IMR-90 (cell line): ENCODE results near the gene SYT3. TPM values are rescaled to one million over a fixed set of nuclear protein-coding genes. Genes with fewer than 3 reads are reported as not detected.

Experiments used
- ATAC-seq: fragments of 200-7000 bp; cut with Tn5 transposase; 2 replicates; pipeline ENCODE4 v1.9.1; 2020; ENCODE audit warnings: low read depth, mild to moderate bottlenecking, moderate library complexity
- BruUV-seq: library from RNA; stranded (reverse); fragments of 400-500 nt; replicated peaks from 2 replicates; lab custom pipeline; 2021; lab: Mats Ljungman, UMichigan
- CTCF ChIA-PET: fragments of 300-600 bp; formaldehyde crosslinking; extraction: SDS; loops from one replicate; lab custom pipeline; 2021; ENCODE audit warnings: antibody characterized with exemption; lab: Yijun Ruan, JAX
- POLR2A ChIA-PET: fragments of 300-600 bp; sonication (Branson Sonifier 250); formaldehyde crosslinking; loops from one replicate; lab custom pipeline; 2022; ENCODE audit warnings: antibody characterized with exemption; ENCODE audit not compliant: unreplicated experiment; lab: Charles Lee
- DNase-seq: peaks from one replicate; pipeline ENCODE4 v3.0.0; 2013
- H2AFZ ChIP-seq: replicated peaks from 2 replicates; pipeline ENCODE3; 2013; ENCODE audit warnings: low read length, mild to moderate bottlenecking; ENCODE audit not compliant: poor library complexity
- H2AK5ac ChIP-seq: 2 replicates; pipeline ENCODE4 v1.6.1; 2013; ENCODE audit warnings: low read depth, low read length, inconsistent platforms
- H2AK9ac ChIP-seq: replicated peaks from 2 replicates; pipeline ENCODE3; 2013; ENCODE audit warnings: mild to moderate bottlenecking, low read depth, low read length, moderate library complexity; ENCODE audit not compliant: poor library complexity
- H2BK120ac ChIP-seq: 2 replicates; pipeline ENCODE4 v1.6.1; 2013; ENCODE audit warnings: low read depth, low read length, inconsistent platforms
- H2BK15ac ChIP-seq: 3 replicates; pipeline ENCODE4 v1.6.1; 2013; ENCODE audit warnings: low read depth, low read length, inconsistent platforms
- H2BK20ac ChIP-seq: 2 replicates; pipeline ENCODE4 v1.6.1; 2013; ENCODE audit warnings: low read depth, mild to moderate bottlenecking, inconsistent platforms, low read length, moderate library complexity
- H2BK5ac ChIP-seq: 2 replicates; pipeline ENCODE4 v1.6.1; 2013; ENCODE audit warnings: mild to moderate bottlenecking, low read depth, low read length, inconsistent platforms; ENCODE audit not compliant: poor library complexity, severe bottlenecking
- H3K14ac ChIP-seq: replicated peaks from 2 replicates; pipeline ENCODE4 v1.6.1; 2013; ENCODE audit warnings: low read depth, low read length, inconsistent platforms
- H3K18ac ChIP-seq: 2 replicates; pipeline ENCODE4 v1.6.1; 2013; ENCODE audit warnings: low read depth, low read length, control low read depth
- H3K23ac ChIP-seq: 2 replicates; pipeline ENCODE4 v1.6.1; 2013; ENCODE audit warnings: low read depth, low read length, inconsistent platforms
- H3K27ac ChIP-seq: 2 replicates; pipeline ENCODE4 v1.5.1; 2013; ENCODE audit warnings: mild to moderate bottlenecking, control low read depth, low read length; ENCODE audit not compliant: insufficient read depth
- H3K27me3 ChIP-seq: 2 replicates; pipeline ENCODE4 v1.6.1; 2013; ENCODE audit warnings: low read length; ENCODE audit not compliant: control insufficient read depth, insufficient read depth
- H3K36me3 ChIP-seq: 2 replicates; pipeline ENCODE4 v1.6.1; 2013; ENCODE audit warnings: low read length, mixed read lengths; ENCODE audit not compliant: control insufficient read depth, insufficient read depth
- H3K4ac ChIP-seq: 2 replicates; pipeline ENCODE4 v1.6.1; 2013; ENCODE audit warnings: low read depth, low read length, inconsistent platforms
- H3K4me1 ChIP-seq: 2 replicates; pipeline ENCODE4 v1.6.1; 2013; ENCODE audit warnings: low read length, mixed read lengths; ENCODE audit not compliant: control insufficient read depth, insufficient read depth
- H3K4me2 ChIP-seq: 2 replicates; pipeline ENCODE4 v1.6.1; 2013; ENCODE audit warnings: low read depth, mild to moderate bottlenecking, control low read depth, low read length, moderate library complexity
- H3K4me3 ChIP-seq: 2 replicates; pipeline ENCODE4 v1.5.1; 2013; ENCODE audit warnings: low read depth, mild to moderate bottlenecking, control low read depth, low read length, moderate library complexity; ENCODE audit not compliant: insufficient read depth
- H3K56ac ChIP-seq: 2 replicates; pipeline ENCODE4 v1.6.1; 2013; ENCODE audit warnings: low read length, inconsistent platforms; ENCODE audit not compliant: insufficient read depth; ENCODE audit errors: extremely low read depth
- H3K79me1 ChIP-seq, 2 experiments: 2 replicates each; pipeline ENCODE4 v1.6.1; 2013; ENCODE audit warnings: low read length in 2 of 2, inconsistent platforms in 1 of 2, low read depth in 1 of 2
- H3K9ac ChIP-seq: 2 replicates; pipeline ENCODE4 v1.6.1; 2013; ENCODE audit warnings: low read depth, low read length, control low read depth
- H3K9me1 ChIP-seq: 2 replicates; pipeline ENCODE4 v1.6.1; 2013; ENCODE audit warnings: low read length, inconsistent platforms; ENCODE audit not compliant: insufficient read depth
- H3K9me3 ChIP-seq: 2 replicates; pipeline ENCODE4 v1.6.1; 2013; ENCODE audit warnings: low read length; ENCODE audit not compliant: control insufficient read depth, insufficient read depth
- H4K20me1 ChIP-seq: 2 replicates; pipeline ENCODE4 v1.6.1; 2013; ENCODE audit warnings: low read length, inconsistent platforms; ENCODE audit not compliant: insufficient read depth
- H4K5ac ChIP-seq: 2 replicates; pipeline ENCODE4 v1.6.1; 2013; ENCODE audit warnings: mild to moderate bottlenecking, low read depth, low read length, control low read depth
- H4K8ac ChIP-seq, 2 experiments: 2 replicates each; pipeline ENCODE4 v1.6.1; 2013; ENCODE audit warnings: low read depth in 2 of 2, low read length in 2 of 2, control low read depth in 1 of 2, inconsistent platforms in 1 of 2
- H4K91ac ChIP-seq: 2 replicates; pipeline ENCODE4 v1.6.1; 2013; ENCODE audit warnings: low read depth, low read length, inconsistent platforms; ENCODE audit not compliant: insufficient read depth
- ELK1 ChIP-seq: fragments of 150-350 bp; IDR thresholded peaks from 2 replicates; pipeline ENCODE4 v1.6.1; 2016; ENCODE audit warnings: low read depth, mild to moderate bottlenecking, low read length, moderate library complexity, borderline replicate concordance
- MAZ ChIP-seq: IDR thresholded peaks from 2 replicates; pipeline ENCODE4 v1.6.1; 2012; ENCODE audit warnings: low read depth, mild to moderate bottlenecking, low read length, improper control_type of control experiment, moderate library complexity, borderline replicate concordance
- NFE2L2 ChIP-seq: fragments of 150-350 bp; IDR thresholded peaks from 2 replicates; pipeline ENCODE4 v1.6.1; 2016; ENCODE audit warnings: low read depth, mild to moderate bottlenecking, low read length
- POLR2A ChIP-seq: IDR thresholded peaks from 2 replicates; pipeline ENCODE4 v1.6.1; 2012; ENCODE audit warnings: mild to moderate bottlenecking, low read depth, low read length
- RFX5 ChIP-seq: IDR thresholded peaks from 2 replicates; pipeline ENCODE4 v1.8.0; 2012; ENCODE audit warnings: low read depth, mild to moderate bottlenecking, low read length, moderate library complexity
- SMC3 ChIP-seq: fragments of 150-350 bp; IDR thresholded peaks from 2 replicates; pipeline ENCODE4 v1.6.1; 2016; ENCODE audit warnings: low read depth, mild to moderate bottlenecking, antibody characterized with exemption, low read length, moderate library complexity
- USF2 ChIP-seq: fragments of 150-350 bp; IDR thresholded peaks from 2 replicates; pipeline ENCODE4 v1.6.1; 2017; ENCODE audit warnings: mild to moderate bottlenecking, antibody characterized with exemption, low read length, low read depth
- WGBS, 2 experiments: methylation state at CpG; one replicate each; pipeline versions ENCODE4 v1.1.5 to v1.1.7; 2013; ENCODE audit warnings: missing lambda C conversion rate in 2 of 2; ENCODE audit not compliant: insufficient read length in 1 of 2; ENCODE audit errors: extremely low coverage in 2 of 2; 5-methylcytosine and 5-hydroxymethylcytosine counted together
- dilution Hi-C: fragments of 300-500 bp; cut with HindIII; formaldehyde crosslinking; loops from one replicate; pipeline ENCODE4 v1.14.3; 2018; ENCODE audit warnings: low sequenced_read_pairs; ENCODE audit not compliant: unreplicated experiment
- in situ Hi-C: fragments of 300-500 bp; cut with MboI; formaldehyde crosslinking; loops from 3 replicates; pipeline ENCODE4 v1.14.3; 2019; ENCODE audit warnings: low sequenced_read_pairs, inconsistent platforms, mixed read lengths
- intact Hi-C: fragments of 100-400 bp; cut with micrococcal nuclease; formaldehyde crosslinking; loops from 2 replicates; pipeline ENCODE4 v1.10.0; 2022
- polyA plus RNA-seq, 3 experiments: library from polyadenylated mRNA; depleted of rRNA; stranded (reverse); fragments of >200 nt; gene quantifications; 2 replicates each; pipeline ENCODE4 v1.2.3, GENCODE V29; 2012; ENCODE audit warnings: low replicate concordance in 1 of 3
- total RNA-seq: library from RNA; depleted of rRNA; stranded (reverse); fragments of >200 nt; gene quantifications from 2 replicates; pipeline ENCODE4 v1.2.3, GENCODE V29; 2012

The SYT3 gene
- total and polyA plus RNA-seq, 2 of the 4 experiments (the other 2 are of a cell fraction) = 0.05 TPM; not detected in 1

GRCh38 chr19:50651174-50651573 lies 11.5 kb upstream of the SYT3 start:
- Histone ChIP-seq H3K56ac (no peak overlapping the region), H3K9me1 (no peaks in the 10 kb centered on the region), H2BK20ac (no peak overlapping the region), H3K4ac (no peak overlapping the region), H4K91ac (no peak overlapping the region), H3K27me3 (peaks cover 7% of the 10 kb centered on the region), H2AK9ac (no peak overlapping the region), H3K4me2 (no peak overlapping the region), H2AK5ac (no peak overlapping the region), H3K9ac (no peak overlapping the region), H3K14ac (no peak overlapping the region), H3K36me3 (no peaks in the 10 kb centered on the region), H2BK5ac (no peak overlapping the region), H3K23ac (no peak overlapping the region), H3K18ac (no peak overlapping the region), H2BK120ac (no peak overlapping the region), H3K9me3 (no peaks in the 10 kb centered on the region), H3K4me1 (no peaks in the 10 kb centered on the region), H2BK15ac (no peak overlapping the region), H4K5ac (no peak overlapping the region), H3K79me1 (no peaks in the 10 kb centered on the region), H2AFZ (no peak overlapping the region), H3K27ac (no peak overlapping the region), H4K8ac (no peak overlapping the region), H4K20me1 (no peaks in the 10 kb centered on the region), H3K4me3 (no peak overlapping the region)
- dilution Hi-C loops = no loop called here
- ATAC-seq (no peak), DNase-seq (no peak)
- no TSS peak for BruUV-seq
- in situ Hi-C loops = no loop called here
- WGBS, 2 experiments = no CpG with 5 or more reads among the region's 2 CpGs
- no peak for TF ChIP-seq NFE2L2
- TF ChIP-seq MAZ = no peak
- no peak for TF ChIP-seq RFX5
- no peak for TF ChIP-seq USF2
- no peak for TF ChIP-seq POLR2A
- no peak for TF ChIP-seq ELK1
- TF ChIP-seq SMC3 = no peak
- CTCF ChIA-PET = no interaction called here
- POLR2A ChIA-PET = no interaction called here
- intact Hi-C loops = no loop called here
